Tibial nerve (tissue), 4 donors: ENCODE data around the gene SPR. TPM values are rescaled to one million over a fixed set of nuclear protein-coding genes. Genes with fewer than 3 reads are reported as not detected.

Experiments
- DNase-seq, 2 donors: peaks; one replicate each; pipeline ENCODE4 v3.0.0-alpha.2; 2019; ENCODE audit warnings: low spot score in 2 of 2
- H3K27ac ChIP-seq, 4 donors: fragments of 200-600 bp; sonication (generic) in 3 of 4; one replicate each; pipeline ENCODE4 v1.5.1; 2017 to 2019; ENCODE audit warnings: mild to moderate bottlenecking in 1 of 4
- H3K27me3 ChIP-seq, 2 donors: fragments of 200-600 bp; sonication (generic) in 1 of 2; one replicate each; pipeline versions ENCODE4 v1.5.1 to v1.6.0; 2017 to 2019
- H3K36me3 ChIP-seq, 3 donors: fragments of 200-600 bp; sonication (generic); one replicate each; pipeline ENCODE4 v1.5.1; 2018 to 2019
- H3K4me1 ChIP-seq, 4 donors: fragments of 200-600 bp; sonication (generic) in 3 of 4; one replicate each; pipeline ENCODE4 v1.5.1; 2017 to 2019
- H3K4me3 ChIP-seq, 4 donors: fragments of 200-600 bp; sonication (generic) in 3 of 4; one replicate each; pipeline ENCODE4 v1.5.1; 2017 to 2019; ENCODE audit warnings: mild to moderate bottlenecking in 1 of 4, moderate library complexity in 1 of 4
- H3K9me3 ChIP-seq, 4 donors: fragments of 200-600 bp; sonication (generic) in 3 of 4; one replicate each; pipeline ENCODE4 v1.5.1; 2017 to 2019
- CTCF ChIP-seq, 5 experiments: fragments of 200-600 bp in 3 of 5; fragments of 450-650 bp in 2 of 5; sonication (generic) in 3 of 5; IDR thresholded peaks; one replicate each; pipeline ENCODE4 v1.5.1; 2016 to 2019; ENCODE audit warnings: antibody characterized with exemption in 5 of 5, mild to moderate bottlenecking in 3 of 5, moderate library complexity in 2 of 5
- EP300 ChIP-seq, 2 donors: sonication (generic); formaldehyde crosslinking; IDR thresholded peaks; one replicate each; pipeline ENCODE4 v1.6.1; 2017; ENCODE audit warnings: antibody characterized with exemption in 2 of 2, mild to moderate bottlenecking in 1 of 2
- POLR2A ChIP-seq, 2 donors: fragments of 450-650 bp; IDR thresholded peaks; one replicate each; pipeline ENCODE4 v1.6.1; 2017; ENCODE audit warnings: antibody characterized with exemption in 2 of 2, mild to moderate bottlenecking in 2 of 2, moderate library complexity in 2 of 2
- WGBS, 2 donors: methylation state at CpG; one replicate each; pipeline ENCODE4 v1.1.5; 2018; 5-methylcytosine and 5-hydroxymethylcytosine counted together
- total RNA-seq, 4 donors: library from RNA; depleted of rRNA; stranded (reverse); fragments of >200 nt; gene quantifications; one replicate each; pipeline ENCODE4 v1.1.0, GENCODE V29; 2016

The SPR gene
- total RNA-seq, 4 donors from 2014 or later: 22.0 to 33.3 (median 27.1) TPM

DNA sequence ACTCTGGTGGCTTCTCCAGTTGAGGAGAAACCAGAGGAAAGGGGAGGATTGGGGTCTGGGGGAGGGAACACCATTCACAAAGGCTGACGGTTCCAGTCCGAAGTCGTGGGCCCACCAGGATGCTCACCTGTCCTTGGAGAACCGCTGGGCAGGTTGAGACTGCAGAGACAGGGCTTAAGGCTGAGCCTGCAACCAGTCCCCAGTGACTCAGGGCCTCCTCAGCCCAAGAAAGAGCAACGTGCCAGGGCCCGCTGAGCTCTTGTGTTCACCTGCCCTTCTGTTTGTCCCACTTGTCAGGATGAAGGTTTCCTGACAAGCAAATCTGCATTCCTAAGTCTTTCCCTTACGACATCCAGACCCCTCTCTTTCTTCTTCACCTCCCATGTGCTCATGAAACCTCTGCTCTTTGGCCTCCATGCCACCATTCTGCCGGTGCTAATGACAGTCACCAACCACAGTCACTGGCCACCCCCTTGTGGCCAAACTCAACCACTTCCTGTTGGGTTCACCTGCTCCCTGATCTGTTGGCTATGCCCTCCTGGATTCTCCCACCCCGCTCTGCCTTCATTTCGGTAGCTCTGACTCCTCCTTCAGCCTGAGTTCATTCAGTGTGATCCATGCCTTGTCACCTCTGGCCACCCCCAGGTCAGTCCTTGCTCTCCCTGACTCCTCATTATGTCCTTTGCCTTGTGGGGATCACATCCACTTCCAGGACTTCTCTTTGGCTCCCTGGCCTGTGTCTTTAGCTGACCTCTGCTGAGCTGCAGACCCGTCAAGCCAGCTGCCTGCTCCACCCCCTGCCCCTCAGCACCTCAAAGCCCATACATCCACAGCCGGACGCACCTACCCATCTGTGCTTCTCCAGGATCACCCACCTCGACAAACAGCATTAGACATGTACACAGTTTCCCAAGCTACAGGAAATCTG lies 47.7 kb downstream of the SPR start:
- Histone ChIP-seq H3K4me3 (no peak overlapping the region), H3K4me1 (no peaks in the 10 kb centered on the region), H3K27ac (no peak overlapping the region), H3K36me3 (peaks cover 0 to 7% (median 0%) of the 10 kb centered on the region in 3 donors), H3K9me3 (no peaks in the 10 kb centered on the region), H3K27me3 (peaks cover 0 to 4% of the 10 kb centered on the region in 2 donors)
- 77 to 81% methylated on average over 14 of the region's 14 CpGs for whole genome bisulfite sequencing, 2 donors
- DNase-seq: no peak
- peak in 1 of 5 experiments; percentile 6 for TF ChIP-seq CTCF (IDR thresholded peaks at IDR 0.05)
- TF ChIP-seq POLR2A (IDR thresholded peaks at IDR 0.05): no peak
- TF ChIP-seq EP300 (IDR thresholded peaks at IDR 0.05): no peak

GRCh38 chr2:72935611-72935957 lies 48.4 kb downstream of the SPR start:
- H3K9me3 ChIP-seq: no peaks in the 10 kb centered on the region
- H3K27ac ChIP-seq: no peak overlapping the region
- H3K36me3 ChIP-seq: peaks cover 0 to 7% (median 0%) of the 10 kb centered on the region in 3 donors
- no peaks in the 10 kb centered on the region for H3K27me3 ChIP-seq
- TF ChIP-seq EP300 (IDR thresholded peaks at IDR 0.05) (no peak), POLR2A (IDR thresholded peaks at IDR 0.05) (no peak), CTCF (IDR thresholded peaks at IDR 0.05) (no peak)
- no peaks in the 10 kb centered on the region for H3K4me1 ChIP-seq
- H3K4me3 ChIP-seq: no peak overlapping the region
- WGBS, 2 donors: 82% methylated on average over 2 of the region's 2 CpGs
- DNase-seq: no peak

DNA sequence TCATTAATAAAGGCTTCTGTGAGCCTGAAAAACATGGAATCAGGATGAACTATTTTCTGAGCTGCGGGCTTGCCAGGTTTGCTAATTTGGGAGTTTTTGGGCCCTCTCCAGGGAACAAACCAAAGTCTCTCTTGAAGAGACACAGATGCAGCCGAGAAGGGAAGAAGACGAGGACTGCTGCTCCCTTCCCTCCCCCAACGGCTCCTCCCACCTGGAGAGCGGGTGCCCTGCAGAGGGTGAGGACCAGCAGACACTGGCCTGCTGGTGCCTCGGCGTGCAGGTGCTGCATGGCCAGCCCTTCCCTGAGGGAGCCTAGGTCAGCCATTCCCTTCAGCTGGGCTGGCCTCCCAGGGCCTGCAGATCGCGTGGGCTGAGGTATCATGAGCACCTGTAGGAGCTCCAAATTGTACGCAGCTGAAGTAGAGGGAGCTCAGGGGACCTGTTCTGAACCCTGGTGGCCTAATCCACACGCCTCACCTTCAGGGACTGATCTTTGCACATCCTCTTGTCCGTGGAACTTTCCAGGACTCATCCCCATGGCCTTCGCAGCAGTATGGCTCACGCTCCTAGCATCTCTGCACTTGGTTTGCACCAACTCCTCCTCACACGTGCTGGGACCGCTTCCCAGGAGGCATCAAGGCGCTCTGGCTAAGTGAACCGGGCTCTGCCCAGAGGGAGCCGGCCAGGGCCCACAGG lies 49.6 kb downstream of the SPR start:
- TF ChIP-seq CTCF (IDR thresholded peaks at IDR 0.05): no peak
- no peak for TF ChIP-seq EP300 (IDR thresholded peaks at IDR 0.05)
- no peak for TF ChIP-seq POLR2A (IDR thresholded peaks at IDR 0.05)
- Histone ChIP-seq H3K36me3 (peaks cover 0 to 7% (median 0%) of the 10 kb centered on the region in 3 donors), H3K27ac (no peak overlapping the region), H3K27me3 (no peaks in the 10 kb centered on the region), H3K4me1 (no peaks in the 10 kb centered on the region), H3K4me3 (no peak overlapping the region), H3K9me3 (no peaks in the 10 kb centered on the region)
- no peak for DNase-seq
- whole genome bisulfite sequencing, 2 donors: 61 to 62% methylated on average over 18 to 19 of the region's 19 CpGs

DNA sequence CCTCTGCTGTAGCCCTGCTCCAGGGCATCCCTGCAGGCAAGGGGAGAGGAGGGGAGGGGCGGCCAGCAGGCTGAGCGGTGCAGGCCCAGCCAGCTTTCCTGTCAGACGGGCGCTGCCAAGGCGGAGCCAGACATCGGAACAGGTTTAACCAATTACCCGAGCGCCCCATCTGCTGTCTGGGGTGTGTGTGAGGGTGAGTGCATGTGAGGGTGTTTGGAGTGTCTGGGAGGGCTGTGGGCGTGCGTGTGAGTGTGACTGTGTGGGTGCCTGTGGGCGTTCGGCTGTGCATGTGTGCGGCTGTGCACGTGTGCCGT lies 50.1 kb downstream of the SPR start:
- no peak for DNase-seq
- TF ChIP-seq EP300 (IDR thresholded peaks at IDR 0.05) (no peak), CTCF (IDR thresholded peaks at IDR 0.05) (no peak), POLR2A (IDR thresholded peaks at IDR 0.05) (no peak)
- no peak overlapping the region for H3K27ac ChIP-seq
- H3K4me3 ChIP-seq: no peak overlapping the region
- no peaks in the 10 kb centered on the region for H3K27me3 ChIP-seq
- no peaks in the 10 kb centered on the region for H3K9me3 ChIP-seq
- peaks cover 0 to 11% (median 0%) of the 10 kb centered on the region in 3 donors for H3K36me3 ChIP-seq
- 54 to 59% methylated on average over 9 to 15 of the region's 15 CpGs for WGBS, 2 donors
- no peaks in the 10 kb centered on the region for H3K4me1 ChIP-seq

GRCh38 chr2:72938455-72938854 lies 51.2 kb downstream of the SPR start:
- no peak for DNase-seq

More at GRCh38 chr2:72938455-72938854, 51.2 kb downstream of the SPR start:
- no peaks in the 10 kb centered on the region for H3K4me1 ChIP-seq
- TF ChIP-seq EP300 (IDR thresholded peaks at IDR 0.05) (no peak), POLR2A (IDR thresholded peaks at IDR 0.05) (no peak), CTCF (IDR thresholded peaks at IDR 0.05) (no peak)
- WGBS, 2 donors: 73 to 88% methylated on average over 4 to 5 of the region's 5 CpGs
- H3K9me3 ChIP-seq: no peaks in the 10 kb centered on the region
- no peak overlapping the region for H3K27ac ChIP-seq
- H3K4me3 ChIP-seq: no peak overlapping the region
- H3K36me3 ChIP-seq: peaks cover 0 to 23% (median 0%) of the 10 kb centered on the region in 3 donors
- H3K27me3 ChIP-seq: no peaks in the 10 kb centered on the region
